H1 (cell line): Measurements from ENCODE around the gene CEP350. TPM values are rescaled to one million over a fixed set of nuclear protein-coding genes. Genes with fewer than 3 reads are reported as not detected.

Experiments used
- CTCF ChIA-PET: fragments of 300-600 bp; sonication (Branson Sonifier 250); formaldehyde crosslinking; loops from one replicate; lab custom pipeline; 2021; ENCODE audit not compliant: partially characterized antibody; lab: Charles Lee
- POLR2A ChIA-PET: fragments of 300-600 bp; sonication (Branson Sonifier 250); formaldehyde crosslinking; loops from one replicate; lab custom pipeline; 2021; ENCODE audit warnings: inconsistent platforms; ENCODE audit not compliant: partially characterized antibody; lab: Charles Lee
- DNase-seq, 2 experiments: peaks; one replicate each; pipeline versions ENCODE4 v3.0.0 to v3.0.0-alpha.2; 2010 to 2022; ENCODE audit warnings: low spot score in 2 of 2, low read depth in 1 of 2, mixed read lengths in 1 of 2
- FAIRE-seq: peaks from 2 replicates; lab custom pipeline; 2011; peaks lifted over from hg19 to GRCh38; lab: Jason Lieb, UNC
- H2AFZ ChIP-seq: 2 replicates; pipeline ENCODE4 v1.8.1; 2012; ENCODE audit warnings: low read length, inconsistent platforms
- H2AK5ac ChIP-seq: 2 replicates; pipeline ENCODE4 v1.6.1; 2013; ENCODE audit warnings: low read depth, low read length
- H2BK120ac ChIP-seq: replicated peaks from 2 replicates; pipeline ENCODE3; 2013; ENCODE audit warnings: low read depth, low read length, inconsistent platforms
- H2BK12ac ChIP-seq: 2 replicates; pipeline ENCODE4 v1.6.1; 2013; ENCODE audit warnings: low read depth, low read length
- H2BK15ac ChIP-seq: 2 replicates; pipeline ENCODE4 v1.6.1; 2013; ENCODE audit warnings: low read length
- H2BK20ac ChIP-seq: 2 replicates; pipeline ENCODE4 v1.6.1; 2013; ENCODE audit warnings: low read length
- H2BK5ac ChIP-seq: 2 replicates; pipeline ENCODE4 v1.6.1; 2013; ENCODE audit warnings: low read depth, low read length
- H3K14ac ChIP-seq: 2 replicates; pipeline ENCODE4 v1.6.1; 2013; ENCODE audit warnings: inconsistent platforms; ENCODE audit not compliant: insufficient read length
- H3K18ac ChIP-seq: 2 replicates; pipeline ENCODE4 v1.6.1; 2013; ENCODE audit warnings: low read length; ENCODE audit errors: extremely low read depth
- H3K23ac ChIP-seq: 2 replicates; pipeline ENCODE4 v1.6.1; 2013; ENCODE audit warnings: inconsistent platforms; ENCODE audit not compliant: insufficient read length
- H3K23me2 ChIP-seq: 2 replicates; pipeline ENCODE4 v1.6.1; 2013; ENCODE audit warnings: low read depth, low read length
- H3K27ac ChIP-seq: 2 replicates; pipeline ENCODE4 v1.6.1; 2011; ENCODE audit warnings: low read depth, low read length, inconsistent platforms
- H3K27me3 ChIP-seq, 4 experiments: replicated peaks in 1 of 4; 1 replicate in 1 of 4; 2 replicates in 3 of 4; pipeline versions ENCODE4 v1.6.1 to v1.8.1; 2011 to 2013; ENCODE audit warnings: low read length in 3 of 4, mild to moderate bottlenecking in 3 of 4, inconsistent platforms in 2 of 4, mixed read lengths in 2 of 4, moderate library complexity in 1 of 4; ENCODE audit not compliant: control insufficient read depth in 3 of 4, insufficient read depth in 3 of 4; ENCODE audit errors: extremely low read depth in 1 of 4
- H3K36me3 ChIP-seq, 4 experiments: 2 replicates each; pipeline versions ENCODE4 v1.6.1 to v1.8.1; 2011 to 2013; ENCODE audit warnings: mild to moderate bottlenecking in 4 of 4, low read length in 3 of 4, moderate library complexity in 2 of 4, control low read depth in 1 of 4, inconsistent platforms in 1 of 4; ENCODE audit not compliant: insufficient read depth in 4 of 4, control insufficient read depth in 2 of 4
- H3K4ac ChIP-seq: replicated peaks from 2 replicates; pipeline ENCODE3; 2013; ENCODE audit warnings: low read length, low read depth, mixed read lengths, inconsistent platforms; ENCODE audit not compliant: insufficient read length
- H3K4me1 ChIP-seq, 4 experiments: replicated peaks in 1 of 4; 1 replicate in 1 of 4; 2 replicates in 3 of 4; pipeline versions ENCODE4 v1.6.1 to v1.8.1; 2011 to 2013; ENCODE audit warnings: low read length in 3 of 4, inconsistent platforms in 2 of 4, mixed read lengths in 1 of 4; ENCODE audit not compliant: insufficient read depth in 4 of 4, control insufficient read depth in 3 of 4
- H3K4me2 ChIP-seq, 2 experiments: 2 replicates each; pipeline versions ENCODE4 v1.6.1 to v1.8.1; 2011 to 2013; ENCODE audit warnings: low read depth in 2 of 2, low read length in 2 of 2, control low read depth in 1 of 2, inconsistent platforms in 1 of 2, mild to moderate bottlenecking in 1 of 2; ENCODE audit not compliant: insufficient read depth in 1 of 2
- H3K4me3 ChIP-seq, 4 experiments: fragments of 200-600, 300-600 bp in 1 of 4; sonication (generic), shearing (Covaris generic), sonication (Bioruptor Twin) in 1 of 4; 2 replicates each; pipeline versions ENCODE4 v1.5.1 to v1.8.1; 2011 to 2016; ENCODE audit warnings: low read length in 4 of 4, low read depth in 3 of 4, control low read depth in 2 of 4, inconsistent platforms in 2 of 4, mild to moderate bottlenecking in 2 of 4, mixed read lengths in 1 of 4, moderate library complexity in 1 of 4; ENCODE audit not compliant: insufficient read depth in 2 of 4; ENCODE audit errors: extremely low read depth in 1 of 4
- H3K56ac ChIP-seq: replicated peaks from 2 replicates; pipeline ENCODE3; 2013; ENCODE audit warnings: low read depth, mild to moderate bottlenecking, mixed read lengths, low read length, inconsistent platforms; ENCODE audit not compliant: insufficient read length
- H3K79me1 ChIP-seq: 2 replicates; pipeline ENCODE4 v1.6.1; 2013; ENCODE audit warnings: low read depth, low read length, control low read depth
- H3K79me2 ChIP-seq, 2 experiments: 2 replicates each; pipeline versions ENCODE4 v1.6.1 to v1.8.1; 2012 to 2013; ENCODE audit warnings: low read length in 2 of 2, mild to moderate bottlenecking in 2 of 2, inconsistent platforms in 1 of 2; ENCODE audit not compliant: insufficient read depth in 2 of 2, control insufficient read depth in 1 of 2
- H3K9ac ChIP-seq, 4 experiments: replicated peaks in 1 of 4; 1 replicate in 1 of 4; 2 replicates in 3 of 4; pipeline versions ENCODE4 v1.6.1 to v1.8.1; 2011 to 2013; ENCODE audit warnings: low read depth in 3 of 4, low read length in 3 of 4, control low read depth in 2 of 4, mild to moderate bottlenecking in 2 of 4, moderate library complexity in 2 of 4, inconsistent platforms in 1 of 4; ENCODE audit errors: extremely low read depth in 1 of 4
- H3K9me3 ChIP-seq, 2 experiments: 2 replicates each; pipeline versions ENCODE4 v1.6.1 to v1.8.1; 2012 to 2013; ENCODE audit warnings: mild to moderate bottlenecking in 2 of 2, moderate library complexity in 2 of 2, control low read depth in 1 of 2, inconsistent platforms in 1 of 2, low read depth in 1 of 2, low read length in 1 of 2, mixed read lengths in 1 of 2; ENCODE audit not compliant: insufficient read depth in 2 of 2
- H4K20me1 ChIP-seq, 2 experiments: replicated peaks in 1 of 2; 2 replicates each; pipeline versions ENCODE3 to v1.8.1; 2011 to 2013; ENCODE audit warnings: inconsistent platforms in 2 of 2, low read length in 2 of 2, mild to moderate bottlenecking in 1 of 2; ENCODE audit not compliant: insufficient read depth in 2 of 2, control insufficient read depth in 1 of 2
- H4K5ac ChIP-seq: 2 replicates; pipeline ENCODE4 v1.6.1; 2013; ENCODE audit warnings: low read length, low read depth, mixed read lengths, inconsistent platforms; ENCODE audit not compliant: insufficient read length
- H4K8ac ChIP-seq: 2 replicates; pipeline ENCODE4 v1.8.0; 2013; ENCODE audit warnings: mild to moderate bottlenecking, moderate library complexity, low read length, inconsistent platforms; ENCODE audit not compliant: insufficient read depth; ENCODE audit errors: extremely low read depth
- H4K91ac ChIP-seq: replicated peaks from 2 replicates; pipeline ENCODE3; 2013; ENCODE audit warnings: low read length, mixed read lengths, inconsistent platforms; ENCODE audit not compliant: insufficient read length
- BRCA1 ChIP-seq: IDR thresholded peaks from 2 replicates; pipeline ENCODE4 v1.6.1; 2012; ENCODE audit warnings: low read depth, low read length, improper control_type of control experiment
- CBX5 ChIP-seq: fragments of 300-800, 300-1000 bp; sonication (generic); IDR thresholded peaks from 2 replicates; pipeline ENCODE4 v1.7.1; 2016; ENCODE audit warnings: antibody characterized with exemption, low read length, low read depth
- CEBPB ChIP-seq: IDR thresholded peaks from 2 replicates; pipeline ENCODE4 v1.6.1; 2012; ENCODE audit warnings: low read depth, low read length
- CHD1 ChIP-seq: IDR thresholded peaks from 2 replicates; pipeline ENCODE4 v1.6.1; 2012; ENCODE audit warnings: low read depth, low read length, improper control_type of control experiment
- EGR1 ChIP-seq: IDR thresholded peaks from 2 replicates; pipeline ENCODE4 v1.6.1; 2011; ENCODE audit warnings: low read depth, low read length, borderline replicate concordance
- GTF2F1 ChIP-seq: IDR thresholded peaks from 2 replicates; pipeline ENCODE4 v1.6.1; 2012; ENCODE audit warnings: low read depth, low read length, improper control_type of control experiment, borderline replicate concordance
- SAP30 ChIP-seq: fragments of 300-600 bp; sonication (generic); IDR thresholded peaks from 2 replicates; pipeline ENCODE4 v1.7.1; 2012; ENCODE audit warnings: low read length, moderate library complexity, mild to moderate bottlenecking, inconsistent platforms; ENCODE audit not compliant: insufficient read depth, insufficient replicate concordance
- TAF7 ChIP-seq: optimal IDR thresholded peaks from 2 replicates; pipeline ENCODE3; 2011; ENCODE audit warnings: low read depth, mild to moderate bottlenecking, inconsistent platforms, low read length, moderate library complexity, borderline replicate concordance
- WGBS, 2 experiments: shearing (Covaris generic) in 1 of 2; methylation state at CpG; one replicate each; pipeline versions ENCODE4 v1.1.6 to v1.1.7; 2013 to 2015; ENCODE audit warnings: low lambda C conversion rate in 2 of 2, mixed read lengths in 2 of 2, inconsistent platforms in 1 of 2, low coverage in 1 of 2, missing lambda C conversion rate in 1 of 2; ENCODE audit not compliant: insufficient replicate concordance in 2 of 2, insufficient coverage in 1 of 2, insufficient read length in 1 of 2; ENCODE audit errors: extremely low coverage in 1 of 2, missing lambda C conversion rate in 1 of 2; 5-methylcytosine and 5-hydroxymethylcytosine counted together
- polyA plus RNA-seq, 7 experiments: library from polyadenylated mRNA; depleted of rRNA in 3 of 7; stranded (reverse) in 5 of 7; unstranded in 2 of 7; fragments of >200 nt in 5 of 7; fragments of 200-250 nt in 2 of 7; gene quantifications; 1 replicate in 5 of 7; 2 replicates in 1 of 7; 4 replicates in 1 of 7; pipeline versions ENCODE4 v1.2.1 to v1.2.3, GENCODE V29; 2011 to 2013; ENCODE audit warnings: missing spikeins in 2 of 7, mixed read lengths in 2 of 7
- total RNA-seq: library from RNA; stranded (reverse); fragmentation: NEBNext Ultra II Directional; extraction: Animal tissue kit (Norgen Biotek cat#: 25700); gene quantifications from 2 replicates; pipeline ENCODE4 v1.2.1, GENCODE V29; 2021

The CEP350 gene
- total and polyA plus RNA-seq, 2 of the 8 experiments (the other 6 are each of a cell fraction or from before 2014, with no cell fraction given): 5.6 to 39.4 TPM

DNA sequence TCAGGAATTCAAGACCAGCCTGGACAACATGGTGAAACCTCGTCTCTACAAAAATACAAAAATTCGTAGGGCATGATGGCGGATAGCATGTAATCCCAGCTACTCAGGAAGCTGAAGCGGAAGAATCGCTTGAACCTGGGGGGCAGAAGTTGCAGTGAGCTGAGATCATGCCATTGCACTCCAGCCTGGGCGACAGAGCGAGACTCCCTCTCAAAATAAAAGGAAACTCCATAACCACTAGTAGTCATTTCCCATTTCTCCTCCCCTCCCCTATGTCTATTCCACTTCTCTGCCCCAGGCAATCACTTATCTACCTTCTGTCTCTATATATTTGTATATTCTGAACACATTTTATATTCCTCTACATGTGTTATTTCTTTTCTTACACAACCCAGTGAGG is 4.0 kb upstream of the CEP350 start:
- Histone ChIP-seq H3K23me2 (peaks cover 8% of the 10 kb centered on the region), H3K9ac (no peak overlapping the region), H3K9me3 (no peaks in the 10 kb centered on the region), H2BK12ac (no peak overlapping the region), H2BK20ac (no peak overlapping the region), H3K18ac (no peak overlapping the region), H2BK15ac (no peak overlapping the region), H3K23ac (no peak overlapping the region), H3K4ac (no peak overlapping the region), H4K91ac (no peak overlapping the region), H2AK5ac (no peak overlapping the region), H4K8ac (no peak overlapping the region), H2AFZ (no peak overlapping the region), H2BK5ac (no peak overlapping the region), H4K5ac (no peak overlapping the region), H2BK120ac (no peak overlapping the region), H4K20me1 (no peaks in the 10 kb centered on the region), H3K27me3 (no peaks in the 10 kb centered on the region), H3K4me2 (no peak overlapping the region), H3K56ac (no peak overlapping the region), H3K4me1 (no peaks in the 10 kb centered on the region; a peak in 2 of 7 replicates), H3K79me2 (peaks cover 0 to 6% of the 10 kb centered on the region in 2 experiments; a peak in 3 of 4 replicates), H3K27ac (no peak overlapping the region), H3K36me3 (no peaks in the 10 kb centered on the region), H3K4me3 (no peak overlapping the region), H3K14ac (no peak overlapping the region), H3K79me1 (no peaks in the 10 kb centered on the region)
- CTCF ChIA-PET: interaction anchor here (1.5 kb wide), 1 partner anchor 68 kb away, joined by 5 read pairs; no protein-coding TSS in a partner anchor
- FAIRE-seq: no peak
- DNase-seq: no peak
- WGBS, 2 experiments: 92% methylated on average over 7 of the region's 7 CpGs; no CpG with 5 or more reads in 1 of the 2 experiments
- TF ChIP-seq CBX5 (no peak), CHD1 (no peak), SAP30 (no peak), CEBPB (no peak), EGR1 (no peak), BRCA1 (no peak), GTF2F1 (no peak), TAF7 (no peak)
- POLR2A ChIA-PET: no interaction called here
